Omental fat pad (tissue), 4 donors: Measurements from ENCODE around the gene APOLD1. TPM values are rescaled to one million over a fixed set of nuclear protein-coding genes. Genes with fewer than 3 reads are reported as not detected.

Source experiments
- ATAC-seq: fragments of 150-250 bp; one replicate; pipeline ENCODE4 v1.9.1; 2016; ENCODE audit warnings: mild to moderate bottlenecking, moderate library complexity; ENCODE audit not compliant: low FRiP score
- DNase-seq: peaks from one replicate; pipeline ENCODE4 v3.0.0-alpha.2; 2019; ENCODE audit warnings: low spot score
- total RNA-seq, 4 donors: library from RNA; depleted of rRNA; stranded (reverse); fragments of >200 nt; gene quantifications; one replicate each; pipeline ENCODE4 v1.1.0, GENCODE V29; 2016
- TF ChIP-seq, protein P1 (sequence below), 3 donors: fragments of 450-650 bp; IDR thresholded peaks; one replicate each; pipeline ENCODE4 v1.5.1; 2016 to 2017; ENCODE audit warnings: antibody characterized with exemption in 3 of 3, mild to moderate bottlenecking in 3 of 3, moderate library complexity in 2 of 3

Gene APOLD1
- total RNA-seq, 4 donors from 2014 or later, result 96.4 to 336 (median 119) TPM

DNA sequence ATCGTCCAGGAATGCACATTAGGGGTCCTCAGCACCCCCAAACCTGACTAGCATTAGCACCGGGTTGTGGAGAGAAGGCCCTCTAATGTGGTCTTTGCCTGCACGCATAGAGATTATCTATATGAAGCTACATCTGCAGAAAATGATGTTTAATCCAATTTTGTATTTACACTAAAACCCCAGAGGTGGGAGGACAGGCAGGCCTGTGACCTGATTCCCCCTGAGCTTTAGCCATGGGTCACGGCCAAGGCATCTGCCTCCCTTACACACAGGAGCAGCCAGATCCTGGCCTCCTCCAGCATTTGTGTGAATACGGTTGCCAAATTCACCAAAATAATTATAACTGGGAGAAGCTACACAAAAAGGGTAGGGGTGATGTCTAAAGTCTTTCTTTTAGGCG lies 7.0 kb downstream of the APOLD1 start:
- ATAC-seq, result no peak
- no peak for DNase-seq
- TF ChIP-seq, protein P1, sequence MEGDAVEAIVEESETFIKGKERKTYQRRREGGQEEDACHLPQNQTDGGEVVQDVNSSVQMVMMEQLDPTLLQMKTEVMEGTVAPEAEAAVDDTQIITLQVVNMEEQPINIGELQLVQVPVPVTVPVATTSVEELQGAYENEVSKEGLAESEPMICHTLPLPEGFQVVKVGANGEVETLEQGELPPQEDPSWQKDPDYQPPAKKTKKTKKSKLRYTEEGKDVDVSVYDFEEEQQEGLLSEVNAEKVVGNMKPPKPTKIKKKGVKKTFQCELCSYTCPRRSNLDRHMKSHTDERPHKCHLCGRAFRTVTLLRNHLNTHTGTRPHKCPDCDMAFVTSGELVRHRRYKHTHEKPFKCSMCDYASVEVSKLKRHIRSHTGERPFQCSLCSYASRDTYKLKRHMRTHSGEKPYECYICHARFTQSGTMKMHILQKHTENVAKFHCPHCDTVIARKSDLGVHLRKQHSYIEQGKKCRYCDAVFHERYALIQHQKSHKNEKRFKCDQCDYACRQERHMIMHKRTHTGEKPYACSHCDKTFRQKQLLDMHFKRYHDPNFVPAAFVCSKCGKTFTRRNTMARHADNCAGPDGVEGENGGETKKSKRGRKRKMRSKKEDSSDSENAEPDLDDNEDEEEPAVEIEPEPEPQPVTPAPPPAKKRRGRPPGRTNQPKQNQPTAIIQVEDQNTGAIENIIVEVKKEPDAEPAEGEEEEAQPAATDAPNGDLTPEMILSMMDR (IDR thresholded peaks at IDR 0.05), result no peak

DNA sequence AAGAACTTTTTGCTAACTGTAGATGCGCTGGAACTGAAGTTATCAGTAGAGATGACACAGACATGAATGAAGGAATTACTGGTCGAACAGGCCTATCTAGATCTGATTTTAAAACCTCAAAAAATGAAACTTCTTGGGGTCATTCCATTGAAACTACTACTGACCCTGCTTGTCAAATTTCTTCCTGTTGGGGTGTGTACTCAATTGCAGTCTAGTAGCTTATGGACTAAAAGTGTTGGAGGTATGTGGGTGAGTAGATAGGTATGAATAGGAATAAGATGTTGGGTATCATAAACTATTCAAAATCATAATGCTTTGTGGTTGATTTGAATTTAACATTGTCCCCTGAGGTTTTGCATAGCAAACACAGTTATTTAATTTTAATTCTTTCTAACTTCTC lies 9.2 kb downstream of the APOLD1 start:
- TF ChIP-seq, protein P1 (IDR thresholded peaks at IDR 0.05), result no peak
- DNase-seq, result no peak
- ATAC-seq, result no peak

DNA sequence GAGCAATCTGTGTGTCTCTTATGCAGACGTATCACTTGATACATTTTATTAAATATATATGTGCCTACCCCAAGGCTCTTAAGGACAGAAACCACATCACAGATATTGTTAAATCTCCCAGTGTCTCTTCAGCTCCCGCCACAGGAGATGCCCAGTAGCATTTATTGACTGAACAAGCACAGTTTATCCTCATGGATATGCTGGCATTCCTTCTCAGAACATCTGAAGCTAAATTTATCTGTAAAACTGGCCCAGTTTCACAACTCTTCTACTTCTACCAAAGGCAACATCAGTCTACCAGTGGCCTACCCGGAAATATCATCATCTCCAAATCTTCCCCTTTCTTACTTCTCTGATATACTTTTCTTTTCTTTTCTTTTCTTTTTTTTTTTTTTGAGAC lies 10.7 kb downstream of the APOLD1 start:
- no peak for ATAC-seq
- TF ChIP-seq, protein P1 (IDR thresholded peaks at IDR 0.05), result no peak
- DNase-seq, result no peak

DNA sequence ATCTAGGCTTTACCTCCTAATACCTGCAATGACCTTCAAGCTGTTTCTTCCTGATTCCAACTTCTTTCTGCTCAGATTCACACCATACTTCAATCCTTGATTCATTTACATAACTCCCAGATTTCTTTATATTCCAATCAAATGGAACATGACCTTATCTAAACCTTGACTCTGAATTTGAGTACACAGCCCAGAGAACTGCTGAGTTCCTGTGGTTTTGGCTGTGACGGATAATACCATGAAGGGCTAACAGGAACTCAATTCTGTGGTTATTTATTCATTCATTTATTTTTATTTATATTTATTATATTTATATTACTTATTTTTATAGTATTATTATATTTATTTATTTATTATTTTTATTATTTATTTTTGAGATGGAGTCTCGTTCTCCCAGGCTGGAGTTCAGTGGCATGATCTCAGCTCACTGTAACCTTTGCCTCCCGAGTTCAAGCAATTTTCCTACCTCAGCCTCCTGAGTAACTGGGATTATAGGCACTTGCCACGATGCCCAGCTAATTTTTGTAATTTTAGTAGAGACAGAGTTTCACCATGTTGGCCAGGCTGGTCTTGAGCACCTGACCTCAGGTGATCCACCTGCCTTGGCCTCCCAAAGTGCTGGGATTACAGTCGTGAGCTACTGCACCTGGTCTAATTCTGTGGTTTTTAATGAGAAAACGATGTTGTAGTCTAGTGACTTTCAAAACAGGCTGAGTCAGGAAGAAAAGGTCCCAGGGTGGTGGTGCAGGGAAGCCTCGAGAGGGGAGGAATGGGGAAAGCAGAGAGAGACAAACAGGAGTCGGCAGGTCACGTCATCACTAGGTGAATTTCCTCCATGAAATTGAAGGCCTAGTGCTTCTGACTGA lies 11.7 kb downstream of the APOLD1 start:
- DNase-seq (no peak), ATAC-seq (no peak)
- TF ChIP-seq, protein P1 (IDR thresholded peaks at IDR 0.05), result no peak

DNA sequence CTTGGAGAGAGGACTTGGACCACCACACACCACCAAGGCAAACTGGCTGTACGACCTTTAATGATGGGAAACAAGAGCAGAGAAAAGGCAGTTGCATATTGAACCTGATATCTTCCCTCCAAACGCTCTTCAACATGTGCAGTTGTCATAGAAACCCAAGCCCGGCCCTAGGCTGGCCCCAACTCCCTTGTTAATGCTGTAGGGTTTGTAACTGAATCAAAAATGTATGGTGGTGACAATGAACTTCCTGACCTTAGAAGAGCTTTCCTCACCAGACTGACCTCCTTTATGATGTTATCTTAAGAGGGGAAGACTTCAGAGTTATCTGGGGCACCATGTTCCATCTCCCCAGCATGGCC lies 12.3 kb downstream of the APOLD1 start:
- ATAC-seq, result no peak
- DNase-seq, result no peak
- TF ChIP-seq, protein P1 (IDR thresholded peaks at IDR 0.05), result no peak

DNA sequence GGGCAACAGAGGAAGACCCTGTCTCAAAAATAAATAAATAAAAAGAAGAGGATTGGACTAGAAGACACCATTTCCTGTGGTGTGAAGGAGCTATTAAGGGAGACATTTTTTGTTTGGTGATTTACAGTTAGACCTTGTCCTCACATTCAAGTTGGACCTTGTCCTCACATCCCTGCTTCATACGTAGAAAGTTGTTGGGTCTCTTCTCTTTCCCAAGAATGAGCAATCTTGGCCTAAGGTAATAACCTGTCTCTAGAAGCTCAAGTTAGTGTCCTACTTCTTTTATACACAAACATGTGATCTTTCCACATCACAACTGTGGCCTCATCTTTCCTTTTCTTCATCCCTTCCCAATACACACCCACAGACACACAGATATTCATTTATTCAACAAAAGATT lies 13.0 kb downstream of the APOLD1 start:
- no peak for ATAC-seq
- TF ChIP-seq, protein P1 (IDR thresholded peaks at IDR 0.05), result no peak
- no peak for DNase-seq
